GM19397 (cell line): ENCODE data around the gene ARHGAP24.
A peak's percentile ranks its signal among the peaks of the same experiment; 100 is the strongest.

Experiments used
- ATAC-seq: cut with Tn5 transposase; IDR thresholded peaks from one replicate; pipeline ENCODE4 v1.9.1; 2021; ENCODE audit warnings: mild to moderate bottlenecking, moderate library complexity; ENCODE audit not compliant: unreplicated experiment

Gene ARHGAP24

GRCh38 chr4:85577307-85577706 lies 102.4 kb downstream of the ARHGAP24 start:
- ATAC-seq: no peak

GRCh38 chr4:85579942-85580341 lies 105.0 kb downstream of the ARHGAP24 start:
- ATAC-seq: no peak

- ATAC-seq: no peak
Observed at GRCh38 chr4:85580489-85580888, 105.5 kb downstream of the ARHGAP24 start.

GRCh38 chr4:85587952-85588351 lies 113.0 kb downstream of the ARHGAP24 start:
- no peak for ATAC-seq

GRCh38 chr4:85591406-85592098 lies 116.6 kb downstream of the ARHGAP24 start:
- no peak for ATAC-seq

- no peak for ATAC-seq
Observed at GRCh38 chr4:85595098-85595775, 120.3 kb downstream of the ARHGAP24 start.

- no peak for ATAC-seq
Observed at GRCh38 chr4:85595796-85596559, 121.0 kb downstream of the ARHGAP24 start.

GRCh38 chr4:85598936-85599335 lies 124.0 kb downstream of the ARHGAP24 start:
- ATAC-seq: no peak

GRCh38 chr4:85600501-85600900 lies 125.6 kb downstream of the ARHGAP24 start:
- no peak for ATAC-seq

GRCh38 chr4:85603437-85604336 lies 128.7 kb downstream of the ARHGAP24 start:
- no peak for ATAC-seq

- ATAC-seq: no peak
Observed at GRCh38 chr4:85606505-85606904, 131.6 kb downstream of the ARHGAP24 start.

- ATAC-seq: peak; percentile 74
Observed at GRCh38 chr4:85607624-85608023, 132.7 kb downstream of the ARHGAP24 start.

GRCh38 chr4:85610450-85610849 lies 135.5 kb downstream of the ARHGAP24 start:
- ATAC-seq: peak; percentile 80

- ATAC-seq: no peak
Observed at GRCh38 chr4:85611661-85612060, 136.7 kb downstream of the ARHGAP24 start.

- ATAC-seq: no peak
Observed at GRCh38 chr4:85613901-85614300, 139.0 kb downstream of the ARHGAP24 start.

GRCh38 chr4:85615952-85616351 lies 141.0 kb downstream of the ARHGAP24 start:
- no peak for ATAC-seq

GRCh38 chr4:85617202-85617601 lies 142.3 kb downstream of the ARHGAP24 start:
- no peak for ATAC-seq

- ATAC-seq: no peak
Observed at GRCh38 chr4:85632981-85633380, 158.0 kb downstream of the ARHGAP24 start.

- ATAC-seq: no peak
Observed at GRCh38 chr4:85637778-85638177, 162.8 kb downstream of the ARHGAP24 start.

GRCh38 chr4:85639946-85640345 lies 165.0 kb downstream of the ARHGAP24 start:
- no peak for ATAC-seq
